ENCODE data around the gene UTP11. TPM values are rescaled to one million over a fixed set of nuclear protein-coding genes. Genes with fewer than 3 reads are reported as not detected.

Gene UTP11
- polyA plus RNA-seq, 3 donors = 37.1 to 44.5 (median 42.3) TPM

DNA sequence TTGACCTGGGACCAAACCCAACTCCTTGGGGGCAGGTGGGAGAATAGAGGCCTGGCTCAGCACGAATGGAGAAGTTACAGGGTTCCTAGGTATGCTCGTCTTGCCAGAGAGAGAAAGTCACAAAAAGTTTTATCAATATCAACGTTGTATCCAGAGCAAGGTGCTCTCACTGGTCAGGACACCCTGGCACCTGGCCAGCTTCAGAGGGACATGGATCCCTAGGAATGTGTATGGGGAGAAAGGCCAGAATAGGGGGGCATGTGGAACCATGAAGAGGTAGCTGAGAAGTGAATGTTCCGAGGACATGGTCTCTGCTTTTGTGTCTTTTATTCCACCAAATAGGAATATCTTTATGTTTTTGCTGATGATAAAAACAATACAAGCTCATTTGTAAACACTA is 43.4 kb downstream of the UTP11 start:
- DNase-seq (ENCODE audit: extremely low read depth in 1 of 11, low read depth in 9 of 11, low spot score in 4 of 11) = no peak

DNA sequence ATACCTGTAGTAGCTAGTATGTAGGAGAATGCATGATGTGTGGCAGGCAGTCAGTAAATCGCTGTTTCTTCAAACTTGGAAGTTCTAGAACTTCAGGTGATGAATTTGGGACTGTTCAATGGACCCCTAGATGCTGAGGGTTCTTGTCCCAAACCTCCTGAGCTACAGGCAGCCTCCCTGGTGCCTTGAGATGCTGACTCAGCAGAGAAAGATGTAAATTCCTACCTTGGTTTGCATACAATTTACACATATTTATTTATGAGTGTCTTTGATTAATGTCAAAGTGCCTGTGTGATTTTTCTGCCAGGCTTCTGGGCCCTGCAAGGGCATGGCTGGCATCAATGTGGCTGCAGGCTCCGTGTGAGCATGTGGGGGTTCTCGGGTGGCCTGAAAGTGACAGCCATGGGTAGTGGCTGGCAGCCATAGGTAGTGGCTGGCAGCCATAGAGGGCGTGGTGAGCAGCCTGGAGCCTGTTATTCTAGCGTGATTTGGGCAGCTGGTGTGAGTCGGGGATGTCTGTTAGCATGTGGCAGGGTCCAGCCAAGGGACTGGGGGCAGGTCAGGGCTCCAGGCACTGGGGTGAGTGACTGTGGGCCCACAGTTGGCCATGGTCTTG is 47.2 kb downstream of the UTP11 start:
- DNase-seq (ENCODE audit: extremely low read depth in 1 of 11, low read depth in 9 of 11, low spot score in 4 of 11) = no peak

DNA sequence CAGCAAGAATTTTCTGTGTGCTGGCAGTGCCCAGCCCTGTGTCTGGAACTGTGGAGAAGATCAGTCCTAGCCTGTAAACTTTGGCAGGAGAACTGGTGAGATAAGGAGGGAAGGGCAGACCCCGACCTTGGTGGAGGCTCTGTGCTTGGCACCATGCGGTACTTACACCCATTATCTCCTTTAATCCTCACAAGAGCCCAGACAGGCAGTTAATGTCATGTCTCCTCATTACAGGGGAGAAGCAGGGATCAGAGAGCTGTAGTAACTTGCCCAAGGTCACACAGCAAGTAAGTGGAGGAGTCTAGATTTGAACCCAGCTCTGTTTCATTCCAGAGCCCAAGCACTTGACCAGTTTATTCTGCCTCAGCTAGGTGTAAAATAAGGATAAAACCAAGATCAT is 48.0 kb downstream of the UTP11 start:
- DNase-seq (ENCODE audit: extremely low read depth in 1 of 11, low read depth in 9 of 11, low spot score in 4 of 11) = no peak

DNA sequence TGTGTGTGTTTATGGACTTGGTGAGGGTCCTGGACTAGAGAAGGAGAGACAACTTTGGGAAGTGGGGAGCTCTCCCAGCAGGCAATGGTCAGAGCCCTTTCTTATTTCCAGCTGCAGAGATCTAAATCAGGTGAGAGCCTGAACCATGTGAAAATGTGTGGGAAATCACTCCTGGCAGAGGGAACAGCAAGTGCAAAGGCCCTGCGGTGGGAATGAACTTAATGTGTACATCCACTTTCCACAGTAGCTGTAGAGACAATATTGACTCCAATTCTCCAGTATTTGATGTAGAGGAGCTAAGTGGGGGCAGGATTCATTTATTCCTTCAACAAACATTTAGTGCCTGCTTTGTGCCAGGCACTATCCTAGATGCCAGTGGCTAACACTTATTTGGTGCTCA is 48.8 kb downstream of the UTP11 start:
- DNase-seq (ENCODE audit: extremely low read depth in 1 of 11, low read depth in 9 of 11, low spot score in 4 of 11) = no peak

DNA sequence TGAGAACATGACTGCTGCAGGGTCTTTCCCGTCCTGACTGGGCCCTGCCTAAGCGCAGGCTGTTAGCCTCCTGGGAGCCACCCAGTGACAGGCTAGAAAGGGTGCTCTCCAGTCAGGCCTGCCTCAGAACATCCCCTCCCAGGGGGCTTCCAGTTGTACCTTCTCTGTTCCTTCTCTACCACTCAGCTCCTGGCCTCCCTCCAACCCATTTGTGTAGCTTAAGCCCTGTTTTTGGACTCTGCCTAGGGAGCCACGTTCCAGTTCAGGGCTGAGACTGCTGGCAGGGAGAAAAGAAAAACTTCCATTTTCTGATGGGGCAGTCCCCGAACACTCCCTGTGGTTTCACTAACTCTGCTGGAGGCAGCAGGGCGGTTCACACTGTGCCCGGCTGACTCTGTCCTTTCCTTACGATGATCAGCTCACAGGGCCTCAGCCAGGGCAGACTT is 49.4 kb downstream of the UTP11 start:
- no peak for DNase-seq (ENCODE audit: extremely low read depth in 1 of 11, low read depth in 9 of 11, low spot score in 4 of 11)

DNA sequence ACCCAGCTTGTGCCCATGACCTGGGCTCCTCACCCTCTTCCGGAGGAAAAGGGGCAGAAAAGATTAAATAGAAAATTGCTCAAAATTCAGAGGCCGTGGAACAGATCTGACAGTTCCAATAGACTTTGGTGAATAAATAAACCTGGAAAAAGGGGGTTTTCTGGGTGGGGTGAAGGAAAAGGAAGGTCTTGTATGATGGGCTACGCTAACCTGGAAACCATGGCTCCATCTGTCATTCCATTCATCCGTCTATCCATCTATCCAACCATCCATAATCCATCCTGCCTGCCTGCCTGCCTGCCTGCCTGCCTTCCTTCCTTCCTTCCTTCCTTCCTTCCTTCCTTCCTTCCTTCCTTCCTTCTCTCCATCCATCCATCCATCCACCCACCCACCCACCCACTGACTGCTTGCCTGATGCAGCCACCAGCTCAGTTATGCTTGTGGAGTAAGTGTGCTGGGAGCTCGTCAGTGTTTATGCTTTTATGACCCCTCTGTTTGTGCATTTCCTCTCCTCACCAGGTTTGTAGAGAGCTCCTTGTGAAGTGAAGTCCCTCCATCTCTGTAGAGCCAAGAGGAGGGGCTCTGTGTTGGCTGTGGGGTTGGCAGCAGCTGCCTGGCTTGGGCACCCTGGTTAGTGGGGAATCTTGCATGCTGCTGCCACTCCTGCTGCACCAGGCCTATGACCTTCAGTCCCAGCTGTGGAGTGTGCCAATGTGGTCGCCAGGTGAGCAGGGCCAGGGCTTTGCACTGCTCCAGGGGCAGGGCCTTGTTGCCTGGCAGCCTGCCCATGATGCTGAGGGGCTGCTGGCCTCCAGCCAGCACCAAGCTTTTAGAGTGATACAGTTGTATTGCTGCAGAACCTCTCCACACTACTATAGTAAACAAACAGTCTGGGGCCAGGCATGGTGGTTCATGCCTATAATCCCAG is 50.1 kb downstream of the UTP11 start:
- DNase-seq (ENCODE audit: extremely low read depth in 1 of 11, low read depth in 9 of 11, low spot score in 4 of 11) = no peak

DNA sequence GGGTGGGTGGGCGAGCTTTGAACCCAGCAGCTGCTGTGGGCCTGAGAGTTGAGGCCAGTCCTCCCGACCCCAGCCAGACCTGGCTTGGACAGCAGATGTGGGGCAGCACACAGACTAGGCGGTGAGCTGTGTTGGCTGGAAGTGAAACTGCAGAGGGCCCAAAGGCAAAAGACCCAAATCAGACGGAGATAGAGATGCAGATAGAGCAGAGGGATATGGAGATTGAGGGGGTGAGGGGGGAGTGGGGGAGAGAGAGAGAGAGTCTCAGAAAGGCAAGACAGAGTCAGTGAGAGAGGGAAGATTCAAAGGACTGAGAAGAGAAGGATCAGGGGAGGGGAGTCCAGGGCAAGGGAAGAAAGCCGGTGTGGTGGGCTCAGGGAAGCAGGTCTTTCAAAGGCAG is 51.1 kb downstream of the UTP11 start:
- DNase-seq (ENCODE audit: extremely low read depth in 1 of 11, low read depth in 9 of 11, low spot score in 4 of 11) = no peak

DNA sequence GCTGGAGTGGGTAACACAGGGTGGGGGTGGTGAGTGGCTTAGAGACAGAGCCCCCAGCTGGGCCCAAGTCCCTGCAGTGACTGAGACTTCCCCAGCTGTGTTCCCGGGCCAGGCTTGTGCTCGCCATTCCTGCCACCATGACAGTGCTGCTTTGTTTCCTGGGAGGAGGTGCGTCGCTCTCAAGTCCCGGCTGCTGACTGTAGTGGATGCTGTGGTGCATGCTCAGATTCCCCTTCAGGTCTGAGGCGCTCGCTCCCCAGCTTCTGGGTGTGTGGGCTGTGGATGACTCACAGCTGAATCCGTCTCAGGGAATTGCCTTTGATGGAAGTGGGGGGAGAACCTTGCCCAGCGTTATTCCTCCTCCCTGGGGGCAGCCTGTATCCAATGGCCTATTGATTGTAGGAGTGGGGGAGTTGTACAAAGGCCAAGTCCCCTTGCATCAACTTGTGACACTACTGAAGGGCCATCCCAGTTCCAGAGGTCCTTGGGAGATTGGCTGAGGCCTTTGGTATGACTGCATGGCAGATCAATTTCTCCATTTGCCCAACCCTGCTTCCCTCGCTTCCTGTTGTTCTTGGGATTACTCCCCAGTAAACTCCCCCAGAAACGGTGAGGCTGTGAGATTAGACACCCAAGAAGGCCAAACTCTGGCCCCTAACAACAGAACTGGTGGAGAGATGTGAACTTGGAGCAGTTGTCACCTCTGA is 51.8 kb downstream of the UTP11 start:
- DNase-seq (ENCODE audit: extremely low read depth in 1 of 11, low read depth in 9 of 11, low spot score in 4 of 11) = no peak

DNA sequence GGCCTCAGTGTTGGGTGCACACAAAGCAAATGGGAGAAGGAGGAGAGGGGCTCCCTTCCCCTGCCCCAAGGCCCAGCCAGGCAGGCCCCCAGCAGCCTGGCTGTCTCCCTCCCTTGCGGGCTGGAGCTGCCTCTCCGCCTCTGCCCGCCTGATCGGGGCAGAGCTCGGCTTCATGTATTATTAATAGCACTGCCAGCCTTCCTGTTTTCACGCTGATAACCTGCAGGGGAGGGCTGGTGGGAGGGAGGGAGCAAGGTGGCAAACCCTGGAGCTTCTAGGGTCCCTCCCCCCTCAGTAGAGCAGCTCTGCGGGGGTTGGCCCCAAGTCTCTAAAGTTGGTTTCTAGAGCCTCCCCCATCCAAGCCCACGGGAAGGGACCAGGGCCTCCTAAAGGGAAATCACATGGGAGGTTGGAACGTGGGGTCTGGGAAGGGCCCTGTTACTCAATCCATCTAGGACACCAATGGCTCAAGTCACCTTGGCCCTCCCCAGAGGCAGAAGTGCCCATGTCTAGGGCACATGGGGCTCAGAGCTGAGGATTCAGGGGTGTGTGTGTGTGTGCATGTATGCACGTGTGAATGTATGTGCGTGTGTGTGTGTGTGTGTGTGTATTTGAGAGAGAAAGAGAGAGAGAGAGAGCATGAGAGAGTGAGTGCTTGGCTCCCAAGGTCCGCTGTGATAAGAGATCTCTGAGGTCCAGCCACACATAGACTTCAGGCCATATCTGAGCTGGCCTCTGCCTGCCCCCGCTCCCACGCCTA is 55.9 kb downstream of the UTP11 start:
- no peak for DNase-seq (ENCODE audit: extremely low read depth in 1 of 11, low read depth in 9 of 11, low spot score in 4 of 11)

DNA sequence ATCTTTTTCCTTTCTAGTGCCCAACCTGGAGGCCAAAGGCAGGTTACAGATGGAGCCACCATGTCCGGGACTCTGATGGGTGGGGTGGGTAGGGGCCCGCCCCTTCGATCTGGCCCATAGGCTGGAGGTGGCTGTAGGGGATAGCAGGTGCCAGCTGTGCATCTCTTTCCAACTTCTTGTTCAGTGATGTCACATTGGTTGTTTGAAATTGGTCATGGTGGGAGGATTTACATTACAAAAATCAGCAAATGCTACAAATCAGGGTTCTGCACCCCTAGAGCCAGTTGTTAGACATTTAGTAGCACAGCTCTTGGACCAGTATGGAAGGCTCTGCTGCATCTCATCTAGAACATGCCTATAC is 56.4 kb downstream of the UTP11 start:
- no peak for DNase-seq (ENCODE audit: extremely low read depth in 1 of 11, low read depth in 9 of 11, low spot score in 4 of 11)

DNA sequence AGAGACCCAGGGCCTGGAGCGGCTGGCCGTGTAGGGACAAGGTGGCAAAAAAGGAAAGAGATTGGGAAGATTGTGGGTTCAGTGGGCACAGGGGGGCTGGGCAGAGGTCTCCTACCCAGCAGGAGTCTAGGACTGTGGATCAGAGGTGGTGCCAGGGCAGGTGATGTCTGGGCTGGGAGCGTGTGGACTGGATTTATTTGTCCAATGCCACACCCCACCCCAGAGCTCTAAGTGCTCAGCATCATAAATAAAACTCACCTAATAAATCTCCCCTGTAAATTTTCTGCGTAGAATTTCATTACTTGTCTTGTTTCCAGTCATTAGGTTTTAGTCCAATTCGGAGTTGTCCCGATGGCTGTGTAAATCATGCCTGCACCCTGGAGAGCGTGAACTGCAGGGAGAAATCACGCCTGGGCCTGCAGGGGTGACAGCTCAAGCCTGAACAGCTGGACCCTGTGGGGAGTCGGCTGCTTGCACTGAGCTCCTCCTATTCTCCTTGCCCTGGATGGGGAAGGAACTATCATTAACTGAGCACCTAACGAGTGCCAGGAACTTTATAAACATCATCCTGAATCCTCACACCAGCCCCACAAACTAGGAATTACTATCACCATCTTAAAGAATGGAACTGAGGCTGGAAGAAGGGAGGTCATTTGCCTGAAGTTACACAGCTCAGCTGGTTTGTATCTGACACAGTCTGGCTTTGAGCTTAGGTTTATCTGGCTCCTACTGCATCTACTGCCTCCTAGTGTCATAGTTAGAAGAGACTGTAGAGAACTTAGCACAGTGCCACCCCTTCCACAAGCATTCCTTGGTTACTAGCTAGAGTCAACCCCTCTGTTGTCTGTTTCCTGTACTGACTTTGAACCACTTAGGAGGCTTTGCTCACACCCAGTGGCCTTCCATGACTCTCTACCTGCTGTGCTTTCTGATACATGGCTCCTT is 59.0 kb downstream of the UTP11 start:
- DNase-seq (ENCODE audit: extremely low read depth in 1 of 11, low read depth in 9 of 11, low spot score in 4 of 11) = no peak

DNA sequence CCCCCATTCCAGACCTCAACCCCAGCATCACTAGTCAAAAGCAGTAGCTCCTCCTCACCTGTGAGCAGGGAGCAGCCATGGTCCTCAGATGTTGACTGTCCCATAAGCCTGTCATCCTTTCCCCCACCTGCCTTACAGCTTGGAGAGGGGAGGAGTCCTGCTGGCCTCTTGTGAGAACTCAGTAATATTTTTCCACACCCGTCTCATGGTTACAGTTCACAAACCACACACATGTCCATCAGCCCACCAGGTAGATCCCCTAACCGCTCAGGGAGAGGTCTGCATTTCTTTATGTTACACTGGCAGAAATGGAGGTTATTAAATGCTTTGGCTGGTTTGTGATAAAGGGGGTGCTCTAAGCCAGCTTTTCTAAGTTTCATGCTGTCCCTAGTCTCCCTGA is 60.3 kb downstream of the UTP11 start:
- DNase-seq (ENCODE audit: extremely low read depth in 1 of 11, low read depth in 9 of 11, low spot score in 4 of 11) = no peak

DNA sequence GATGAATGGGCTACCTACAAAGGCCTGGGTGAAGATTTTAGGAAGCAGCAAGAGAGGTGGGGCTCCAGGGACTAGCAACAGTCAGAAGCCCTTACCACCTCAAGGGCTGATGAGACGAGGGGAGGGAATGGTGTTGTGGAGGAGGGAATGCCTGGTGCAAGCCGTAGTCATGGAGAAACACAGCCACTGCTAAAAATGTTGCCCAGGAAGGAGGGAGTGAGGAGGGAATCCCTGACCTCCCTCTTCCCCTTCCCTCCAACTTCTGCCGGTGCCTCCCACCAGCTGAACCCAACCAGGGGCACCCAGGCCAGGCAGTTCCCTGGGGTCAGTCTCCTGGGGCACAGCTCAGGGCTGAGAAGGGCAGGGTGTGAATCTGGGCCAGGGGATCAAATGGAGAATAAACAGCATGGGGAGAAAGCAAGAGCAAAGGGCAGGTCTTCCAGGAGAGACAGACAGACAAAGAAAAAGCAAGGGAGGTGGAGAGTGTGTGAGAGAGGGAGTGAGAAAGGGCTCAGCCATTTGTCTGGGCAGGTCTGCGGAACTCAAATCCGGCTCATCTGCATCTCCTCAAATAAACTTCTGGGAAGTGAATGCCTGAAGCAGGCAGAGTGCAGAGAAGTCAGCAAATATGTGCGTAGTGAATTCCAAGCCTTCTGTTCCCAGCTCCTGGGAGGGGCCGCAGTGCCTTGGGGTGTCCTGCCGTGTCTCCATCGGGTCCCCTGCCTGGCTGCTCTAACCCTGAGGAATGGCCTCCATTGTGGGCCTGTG is 61.2 kb downstream of the UTP11 start:
- DNase-seq (ENCODE audit: extremely low read depth in 1 of 11, low read depth in 9 of 11, low spot score in 4 of 11) = no peak

DNA sequence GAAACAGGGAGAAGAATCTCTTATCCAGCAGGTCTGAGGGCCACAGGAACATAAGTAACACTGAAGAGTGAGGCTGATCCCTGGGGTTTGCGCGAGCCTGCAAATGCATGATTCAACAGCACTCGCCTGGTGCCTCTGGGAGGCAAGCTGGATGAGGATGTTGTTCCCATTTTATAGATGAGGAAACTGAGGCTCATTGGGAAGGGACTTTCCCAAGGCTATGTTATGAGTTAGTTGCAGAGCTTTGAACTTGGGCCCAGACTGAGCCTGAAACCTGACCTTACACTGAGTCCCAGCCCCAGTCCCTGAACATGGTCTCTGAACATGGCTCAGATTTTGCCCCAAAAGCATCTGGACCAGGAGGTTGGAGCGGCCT is 61.8 kb downstream of the UTP11 start:
- DNase-seq (ENCODE audit: extremely low read depth in 1 of 11, low read depth in 9 of 11, low spot score in 4 of 11) = no peak

Data from renal cortex interstitium (tissue), 11 donors.